OCI-LY7 (cell line): ENCODE data around the gene MGST2. TPM values are rescaled to one million over a fixed set of nuclear protein-coding genes. Genes with fewer than 3 reads are reported as not detected.
"Not testable (repeated sequence)": the region's sequence is repeated elsewhere in the genome, so short reads cannot be mapped to it uniquely, and the experiment has no call there.

ENCODE experiments used
- BruUV-seq: library from RNA; stranded (reverse); fragments of 400-500 nt; replicated peaks from 2 replicates; lab custom pipeline; 2021; lab: Mats Ljungman, UMichigan
- CTCF ChIA-PET: fragments of 300-600 bp; sonication (Branson Sonifier 250); formaldehyde crosslinking; loops from one replicate; lab custom pipeline; 2022; ENCODE audit warnings: antibody characterized with exemption; ENCODE audit not compliant: unreplicated experiment; lab: Charles Lee
- POLR2A ChIA-PET: fragments of 300-600 bp; sonication (Branson Sonifier 250); formaldehyde crosslinking; loops from one replicate; lab custom pipeline; 2022; ENCODE audit warnings: antibody characterized with exemption; lab: Charles Lee
- DNase-seq: peaks from one replicate; pipeline ENCODE4 v3.0.0-alpha.2; 2015; ENCODE audit warnings: low spot score
- H2AFZ ChIP-seq: fragments of 200-600 bp; sonication (generic), shearing (Covaris generic); 2 replicates; pipeline ENCODE4 v1.6.1; 2014; ENCODE audit warnings: mild to moderate bottlenecking, antibody characterized with exemption, low read length, moderate library complexity
- H3K27ac ChIP-seq: fragments of 200-600 bp; sonication (generic); 2 replicates; pipeline ENCODE4 v1.5.1; 2014; ENCODE audit warnings: mixed run types, low read depth, mild to moderate bottlenecking, moderate library complexity, low read length, inconsistent platforms; ENCODE audit not compliant: poor library complexity, severe bottlenecking
- H3K36me3 ChIP-seq: fragments of 200-600 bp; sonication (generic); 2 replicates; pipeline ENCODE4 v1.6.1; 2014; ENCODE audit warnings: mild to moderate bottlenecking, antibody characterized with exemption, low read length, moderate library complexity, mixed read lengths; ENCODE audit not compliant: insufficient read depth
- H3K4me1 ChIP-seq: fragments of 200-600 bp; sonication (generic); 2 replicates; pipeline ENCODE4 v1.5.1; 2014; ENCODE audit warnings: mild to moderate bottlenecking, low read length; ENCODE audit not compliant: insufficient read depth, poor library complexity, severe bottlenecking
- H3K4me2 ChIP-seq: fragments of 200-600 bp; sonication (generic); 2 replicates; pipeline ENCODE4 v1.6.1; 2014; ENCODE audit warnings: mild to moderate bottlenecking, low read length
- H3K4me3 ChIP-seq: fragments of 200-600 bp; sonication (generic); 2 replicates; pipeline ENCODE4 v1.5.1; 2014; ENCODE audit warnings: mild to moderate bottlenecking, low read depth, low read length; ENCODE audit not compliant: poor library complexity, severe bottlenecking
- H3K79me2 ChIP-seq: fragments of 200-600 bp; sonication (generic); 2 replicates; pipeline ENCODE4 v1.6.1; 2016; ENCODE audit warnings: low read depth, mild to moderate bottlenecking, low read length, moderate library complexity, mixed read lengths; ENCODE audit not compliant: insufficient read depth
- H3K9me2 ChIP-seq: fragments of 200-600 bp; sonication (generic); 2 replicates; pipeline ENCODE4 v1.6.1; 2016; ENCODE audit warnings: mild to moderate bottlenecking, low read length, mixed read lengths; ENCODE audit not compliant: insufficient read depth
- H3K9me3 ChIP-seq: fragments of 200-600 bp; sonication (generic); 2 replicates; pipeline ENCODE4 v1.6.1; 2014; ENCODE audit warnings: mild to moderate bottlenecking, mixed run types, low read length, mixed read lengths
- H4K20me1 ChIP-seq: fragments of 200-600 bp; sonication (generic); 2 replicates; pipeline ENCODE4 v1.6.1; 2014; ENCODE audit warnings: mild to moderate bottlenecking, antibody characterized with exemption, low read length, moderate library complexity, mixed read lengths; ENCODE audit not compliant: insufficient read depth
- CTCF ChIP-seq: fragments of 200-600 bp; sonication (generic); conservative IDR thresholded peaks from 2 replicates; pipeline ENCODE4 v1.5.1; 2014; ENCODE audit warnings: mild to moderate bottlenecking, antibody characterized with exemption, low read length, moderate library complexity, mixed read lengths
- EZH2phosphoT487 ChIP-seq: fragments of 200-600 bp; sonication (generic); IDR thresholded peaks from 2 replicates; pipeline ENCODE4 v1.6.1; 2018; ENCODE audit warnings: low read depth, borderline replicate concordance, mild to moderate bottlenecking, mixed run types, antibody characterized with exemption, low read length, moderate library complexity, mixed read lengths
- intact Hi-C: fragments of 100-400 bp; cut with micrococcal nuclease; formaldehyde crosslinking; loops from one replicate; pipeline ENCODE4 v1.10.0; 2022; ENCODE audit not compliant: unreplicated experiment
- total RNA-seq, 2 experiments: library from RNA; depleted of rRNA in 1 of 2; stranded (reverse); fragments of >200 nt in 1 of 2; shearing (Covaris generic) in 1 of 2; gene quantifications; 2 replicates each; pipeline ENCODE4 v1.2.3, GENCODE V29; 2014 to 2022

Gene MGST2
- total RNA-seq, 2 experiments from 2014 or later: 4.7 to 11.7 TPM

GRCh38 chr4:139698167-139698925 is 32.7 kb downstream of the MGST2 start:
- POLR2A ChIA-PET: interaction anchor here (0.6 kb wide), 1 partner anchor 13 kb away, joined by 4 read pairs; no protein-coding TSS in a partner anchor
- CTCF ChIA-PET: not testable (repeated sequence)

GRCh38 chr4:139700568-139700967 is 34.9 kb downstream of the MGST2 start:
- no peaks in the 10 kb centered on the region for H3K4me1 ChIP-seq
- H3K79me2 ChIP-seq: no peaks in the 10 kb centered on the region
- ChIA-PET CTCF (no interaction called here), POLR2A (no interaction called here)
- no peak overlapping the region for H3K4me3 ChIP-seq
- no peaks in the 10 kb centered on the region for H3K9me2 ChIP-seq
- H3K9me3 ChIP-seq: no peaks in the 10 kb centered on the region
- no peak for DNase-seq
- H3K4me2 ChIP-seq: no peak overlapping the region
- intact Hi-C loops: no loop called here
- no peak overlapping the region for H2AFZ ChIP-seq
- no TSS peak for BruUV-seq
- no peaks in the 10 kb centered on the region for H4K20me1 ChIP-seq
- peaks cover 4% of the 10 kb centered on the region; the same call in 1 of the 2 replicates for H3K36me3 ChIP-seq
- TF ChIP-seq EZH2phosphoT487: no peak
- no peak for TF ChIP-seq CTCF
- no peak overlapping the region for H3K27ac ChIP-seq

More at GRCh38 chr4:139698167-139698925, 32.7 kb downstream of the MGST2 start:
- BruUV-seq, H3K79me2 ChIP-seq, intact Hi-C loops, H4K20me1 ChIP-seq, DNase-seq, H3K9me3 ChIP-seq, H2AFZ ChIP-seq, H3K36me3 ChIP-seq, H3K4me2 ChIP-seq, H3K27ac ChIP-seq, H3K9me2 ChIP-seq, H3K4me3 ChIP-seq, H3K4me1 ChIP-seq: not testable (repeated sequence)
- TF ChIP-seq CTCF: peak; percentile 40

- no peak for TF ChIP-seq EZH2phosphoT487
- peak; percentile 61 for TF ChIP-seq CTCF
- Histone ChIP-seq H3K9me3 (no peaks in the 10 kb centered on the region), H3K4me3 (no peak overlapping the region), H3K36me3 (no peaks in the 10 kb centered on the region; the same call in 1 of the 2 replicates), H3K4me1 (no peaks in the 10 kb centered on the region), H3K9me2 (no peaks in the 10 kb centered on the region), H2AFZ (no peak overlapping the region), H3K4me2 (no peak overlapping the region), H3K27ac (no peak overlapping the region), H3K79me2 (no peaks in the 10 kb centered on the region), H4K20me1 (no peaks in the 10 kb centered on the region)
- ChIA-PET CTCF (interaction anchor here (0.5 kb wide), 1 partner anchor 124 kb away, joined by 3 read pairs; no protein-coding TSS in a partner anchor), POLR2A (no interaction called here)
- no TSS peak for BruUV-seq
- DNase-seq: peak; percentile 7
- intact Hi-C loops: no loop called here
These were observed 39.4 kb downstream of the MGST2 start for GRCh38 chr4:139704915-139705485.
